ENCODE results near the gene SH2D5.
"Not testable (repeated sequence)": the region's sequence is repeated elsewhere in the genome, so short reads cannot be mapped to it uniquely, and the experiment has no call there.

The SH2D5 gene

GRCh38 chr1:20695515-20695914 is 37.0 kb downstream of the SH2D5 start:
- no peak for DNase-seq (ENCODE audit: low spot score)

DNA sequence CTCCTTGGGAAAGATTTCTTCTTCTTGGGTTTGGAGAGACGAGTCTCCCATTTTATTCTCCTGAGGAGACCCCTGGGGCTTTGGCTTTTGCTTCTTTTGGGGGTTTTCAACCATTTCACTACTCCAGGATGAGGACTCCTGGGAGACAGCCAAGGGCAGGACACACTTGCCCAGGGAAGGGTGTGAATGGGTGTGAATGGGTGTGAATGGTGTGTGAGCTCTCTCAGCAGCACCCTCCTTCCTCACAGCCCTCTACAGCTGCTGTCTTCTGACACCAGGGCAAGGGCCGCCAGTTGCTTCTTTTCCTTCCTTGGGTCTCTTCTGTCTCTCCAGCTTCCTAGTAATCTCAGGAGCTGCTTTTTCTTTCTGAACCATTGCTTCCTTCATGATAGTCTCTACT is 38.9 kb downstream of the SH2D5 start:
- no peak for DNase-seq (ENCODE audit: low spot score)

DNA sequence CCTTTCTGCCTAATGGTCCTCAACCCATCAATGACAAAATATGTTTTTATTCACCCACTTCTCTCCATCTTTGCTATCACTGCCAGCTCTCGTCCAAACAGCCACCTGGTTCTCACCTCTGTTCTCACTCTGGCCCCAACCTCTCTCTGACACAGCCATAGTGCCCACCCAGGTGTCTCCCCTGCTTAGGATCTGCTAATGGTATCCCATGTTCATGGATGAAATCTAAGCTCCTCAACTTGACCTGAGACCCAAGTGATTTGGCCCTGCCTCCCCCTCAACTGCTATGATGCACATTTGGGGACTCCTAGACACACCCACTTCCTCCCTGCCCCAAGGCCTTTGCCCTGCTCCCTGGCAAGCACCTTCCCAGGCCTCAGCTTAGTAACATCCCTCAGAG is 40.6 kb downstream of the SH2D5 start:
- no peak for DNase-seq (ENCODE audit: low spot score)

DNA sequence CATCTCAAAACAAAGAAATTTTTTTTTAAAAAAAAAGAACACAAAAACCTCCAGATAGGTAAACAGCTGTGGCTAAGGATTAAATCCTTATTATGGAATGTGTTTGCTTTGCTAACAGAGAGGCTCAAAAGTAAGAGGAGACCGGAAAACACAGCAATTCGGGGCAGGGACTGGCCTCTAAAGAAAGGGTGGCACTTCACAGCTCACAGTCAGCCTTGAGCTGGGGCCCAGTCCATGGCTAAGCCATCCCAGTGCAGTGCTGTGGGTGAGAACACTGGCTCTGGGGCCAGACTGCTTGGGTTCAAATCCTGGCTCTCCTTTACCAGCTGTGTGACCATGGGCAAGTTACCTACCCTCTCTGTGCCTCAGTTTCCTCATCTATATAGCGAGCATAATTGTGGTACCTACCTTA is 42.9 kb downstream of the SH2D5 start:
- no peak for DNase-seq (ENCODE audit: low spot score)

DNA sequence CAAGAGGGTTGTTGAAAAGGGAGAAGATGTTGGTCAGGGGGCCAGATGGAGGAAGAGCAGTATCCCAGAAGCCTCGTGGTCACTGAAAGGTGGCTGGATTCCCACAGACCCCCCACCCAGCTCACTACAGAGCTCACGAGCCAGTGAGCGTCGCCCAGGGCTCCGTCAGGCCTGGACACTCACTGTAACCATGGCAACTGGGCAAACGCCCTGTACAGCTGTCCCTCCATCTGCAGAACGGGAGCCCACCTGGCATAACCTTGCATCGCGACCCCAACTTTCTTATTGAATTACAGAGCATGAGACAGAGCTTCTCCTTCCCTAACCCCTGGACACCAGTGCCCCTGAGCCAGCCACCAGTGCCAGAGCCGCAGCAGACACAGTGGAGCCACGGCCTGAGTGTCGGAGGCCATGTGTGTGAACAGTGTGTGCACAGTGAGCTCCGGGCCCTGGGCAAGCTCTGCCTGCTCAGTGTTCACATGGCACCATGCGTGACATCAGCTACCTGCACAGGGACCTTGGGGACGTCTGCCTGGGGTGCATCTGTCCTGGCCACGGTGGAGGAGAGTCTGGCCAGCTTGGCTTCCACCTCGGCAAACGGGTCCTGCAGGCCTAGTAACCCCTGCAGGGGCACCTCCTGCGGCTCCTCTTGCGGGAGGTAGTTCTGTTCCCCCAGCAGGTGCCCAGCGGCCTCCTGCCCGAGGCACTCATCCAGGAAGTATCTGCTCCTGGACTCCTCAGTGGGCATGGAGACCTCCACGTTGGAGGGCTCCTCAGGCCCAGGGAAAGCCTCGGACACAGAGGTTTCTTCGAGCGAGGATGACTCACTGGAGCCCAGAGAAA is 45.4 kb downstream of the SH2D5 start:
- no peak for DNase-seq (ENCODE audit: low spot score)

- DNase-seq (ENCODE audit: low spot score), result no peak
These were observed 46.8 kb downstream of the SH2D5 start for GRCh38 chr1:20685741-20686140.

GRCh38 chr1:20685099-20685662 is 47.3 kb downstream of the SH2D5 start:
- DNase-seq (ENCODE audit: low spot score), result no peak

- no peak for DNase-seq (ENCODE audit: low spot score)
These were observed 47.9 kb downstream of the SH2D5 start for GRCh38 chr1:20684651-20685050.

DNA sequence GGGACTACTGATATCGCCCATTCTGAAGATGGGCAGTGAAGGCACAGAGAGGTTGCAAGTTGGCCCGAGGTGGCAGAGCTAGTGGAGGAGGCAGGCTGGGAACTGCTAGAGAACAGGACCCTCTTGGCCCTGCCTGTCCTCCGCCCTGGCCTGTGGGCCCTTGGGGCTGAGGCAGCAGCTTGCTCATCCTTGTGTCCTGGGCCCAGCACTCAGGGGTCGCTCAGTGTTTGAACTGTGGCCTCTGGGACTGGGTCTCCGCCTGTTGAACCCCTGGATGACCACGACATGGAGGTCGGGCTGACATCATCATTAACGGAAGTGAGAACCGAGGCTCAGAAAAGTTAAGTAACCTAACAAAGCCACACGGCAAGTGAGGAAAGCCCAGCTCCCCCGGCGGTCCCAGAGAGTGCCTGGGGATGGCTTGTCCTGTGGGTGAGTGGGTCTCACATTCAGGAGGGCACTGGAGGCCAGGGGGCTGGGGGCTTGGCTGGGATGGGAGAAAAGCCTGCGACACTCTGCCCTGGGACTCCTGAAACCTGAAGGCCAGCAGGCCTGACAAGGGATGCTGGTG is 48.4 kb downstream of the SH2D5 start:
- DNase-seq (ENCODE audit: low spot score), result no peak

DNA sequence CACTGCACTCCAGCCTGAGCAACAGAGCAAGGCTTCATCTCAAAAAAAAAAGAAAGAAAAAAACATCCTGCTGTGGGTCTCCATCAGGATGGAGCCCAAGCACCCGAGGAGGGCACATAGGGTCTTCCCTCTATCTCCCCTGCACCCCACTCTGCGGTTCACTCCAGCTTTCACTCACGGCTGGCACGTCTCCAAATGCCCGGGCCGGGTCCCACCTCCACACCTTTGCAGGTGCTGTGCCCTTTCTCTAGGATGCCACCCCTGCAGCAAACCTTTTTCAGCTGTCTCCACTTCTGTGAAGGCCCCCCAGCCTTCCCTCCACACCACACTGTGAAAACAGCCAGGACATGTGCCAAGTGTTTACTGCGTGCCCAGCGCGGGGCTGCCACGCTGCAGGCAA is 48.9 kb downstream of the SH2D5 start:
- no peak for DNase-seq (ENCODE audit: low spot score)

DNA sequence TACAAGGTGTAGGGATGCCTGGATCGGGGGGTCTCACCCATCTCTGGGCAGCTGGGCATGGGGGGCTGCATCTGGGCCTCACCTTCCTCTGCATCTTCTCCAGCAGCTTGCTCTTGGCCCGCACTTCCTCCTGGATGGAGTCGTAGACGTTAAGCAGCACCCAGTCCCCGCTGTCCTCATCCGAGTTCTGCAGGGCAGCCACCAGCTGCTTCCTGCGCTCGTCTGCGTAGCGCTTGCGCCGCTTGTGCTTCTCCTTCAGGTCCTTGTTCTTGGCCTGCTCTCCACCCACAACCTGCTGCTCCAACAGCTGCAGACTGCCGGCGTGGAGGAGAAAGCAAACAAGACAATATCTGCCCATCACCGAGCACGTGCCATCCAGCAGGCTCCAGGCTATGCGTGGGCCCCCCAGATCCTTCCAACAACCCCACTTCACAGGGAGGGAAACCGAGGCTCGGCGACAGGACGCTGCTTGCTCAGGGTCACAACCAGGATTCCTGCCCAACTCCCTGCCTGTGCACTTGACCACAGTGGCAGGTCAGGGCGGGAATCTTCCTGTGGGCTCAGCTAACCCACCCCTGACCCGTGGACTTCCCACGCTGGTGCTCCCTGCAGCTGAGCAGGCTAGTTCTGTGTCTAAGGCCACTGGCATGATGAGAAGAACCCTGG is 49.8 kb downstream of the SH2D5 start:
- DNase-seq (ENCODE audit: low spot score), result no peak

GRCh38 chr1:20681999-20682398 is 50.5 kb downstream of the SH2D5 start:
- no peak for DNase-seq (ENCODE audit: low spot score)

GRCh38 chr1:20680269-20680668 is 52.2 kb downstream of the SH2D5 start:
- DNase-seq (ENCODE audit: low spot score), result no peak

DNA sequence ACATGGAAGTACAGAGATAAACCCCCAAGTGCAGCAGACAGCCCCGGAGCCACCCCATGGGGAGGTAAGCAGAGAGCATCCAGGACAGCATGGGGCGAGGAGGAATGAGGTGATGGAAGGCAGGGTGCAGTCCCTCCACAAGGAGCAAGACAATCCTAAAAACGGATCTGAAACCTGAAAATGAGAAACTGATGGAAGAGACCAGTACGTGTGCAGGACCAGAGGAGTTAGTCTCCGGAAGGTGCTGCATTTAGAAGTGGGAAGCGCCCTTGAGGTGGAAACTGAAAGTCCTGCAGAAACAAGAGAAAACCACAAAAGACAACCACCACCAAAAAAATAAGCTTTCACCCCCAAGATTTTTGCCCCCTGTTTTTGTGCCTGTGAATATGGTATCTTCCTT is 53.9 kb downstream of the SH2D5 start:
- DNase-seq (ENCODE audit: low spot score), result no peak

- not testable (repeated sequence) for DNase-seq (ENCODE audit: low spot score)
These were observed 58.9 kb downstream of the SH2D5 start for GRCh38 chr1:20673626-20674025.

DNA sequence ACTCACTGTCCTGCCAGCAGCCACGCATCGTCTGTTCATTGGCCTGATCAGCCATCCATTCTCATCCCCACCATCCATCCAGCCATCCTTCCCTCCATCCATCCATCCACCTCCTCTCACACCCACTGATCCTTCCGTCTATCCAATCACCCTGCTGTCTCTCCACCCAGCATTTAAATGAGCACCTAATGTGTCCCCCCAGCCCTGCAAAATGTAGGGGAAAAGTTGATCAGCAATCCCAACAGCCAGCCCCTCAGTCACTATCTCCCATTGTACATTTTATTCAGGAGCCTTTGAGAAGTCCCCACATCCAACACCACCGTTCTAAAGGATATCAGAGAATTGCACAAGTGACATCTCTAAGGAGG is 60.3 kb downstream of the SH2D5 start:
- no peak for DNase-seq (ENCODE audit: low spot score)

- no peak for DNase-seq (ENCODE audit: low spot score)
These were observed 61.6 kb downstream of the SH2D5 start for GRCh38 chr1:20670936-20671335.

Data from cerebellar cortex (tissue), 1 donor.